Measurements from ENCODE around the gene BMP3.
A peak's percentile ranks its signal among the peaks of the same experiment; 100 is the strongest.

Gene BMP3

DNA sequence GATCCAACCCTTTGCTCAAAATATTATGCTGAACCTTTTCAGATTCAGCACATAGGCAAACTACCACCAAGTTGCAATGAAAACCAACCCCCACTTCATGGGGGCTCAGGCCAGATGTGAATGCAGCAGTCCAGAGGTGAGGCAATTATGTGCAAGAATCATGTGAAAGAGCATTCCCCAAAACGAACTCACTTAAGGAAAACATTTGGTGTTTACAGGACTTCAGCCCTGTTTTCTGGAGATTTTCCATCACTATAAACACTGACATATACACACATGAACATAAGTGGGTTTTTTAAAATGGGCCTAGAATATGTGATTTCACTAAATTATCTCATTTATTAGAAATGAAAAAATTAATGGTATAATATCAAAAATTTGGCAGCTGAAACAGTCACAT lies 31.5 kb downstream of the BMP3 start:
- no peak for TF ChIP-seq CTCF (IDR thresholded peaks at IDR 0.05)
- no peak for TF ChIP-seq ZFX (IDR thresholded peaks at IDR 0.05; ENCODE audit: borderline replicate concordance)
- no peak overlapping the region for H3K27ac ChIP-seq

DNA sequence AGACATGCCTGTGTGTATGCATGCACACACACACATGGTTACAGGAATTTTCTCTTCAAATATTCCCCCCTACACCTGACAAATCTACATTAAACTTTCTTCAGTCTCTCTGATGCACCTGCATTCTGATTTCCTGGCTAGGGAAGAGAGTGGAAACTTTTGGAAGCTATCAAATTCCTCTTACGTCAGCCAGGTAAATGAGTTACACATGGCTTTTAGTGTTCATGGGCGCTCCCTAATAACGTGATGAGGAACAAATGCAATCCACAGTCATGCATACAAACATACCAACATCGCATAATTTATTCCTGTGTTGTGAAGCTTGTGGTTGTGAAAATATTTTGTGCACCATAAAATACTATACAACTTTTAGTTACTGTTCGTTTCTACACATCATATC lies 34.9 kb downstream of the BMP3 start:
- TF ChIP-seq CTCF (IDR thresholded peaks at IDR 0.05) (no peak), ZFX (IDR thresholded peaks at IDR 0.05; ENCODE audit: borderline replicate concordance) (no peak)

GRCh38 chr4:81069706-81070331 lies 39.3 kb downstream of the BMP3 start:
- H3K27ac ChIP-seq: no peak overlapping the region
- TF ChIP-seq ZFX (IDR thresholded peaks at IDR 0.05; ENCODE audit: borderline replicate concordance) (no peak), CTCF (IDR thresholded peaks at IDR 0.05) (peak; percentile 92)

More for the DNA sequence above, 34.9 kb downstream of the BMP3 start:
- H3K27ac ChIP-seq: no peak overlapping the region

- no peak overlapping the region for H3K27ac ChIP-seq
- TF ChIP-seq ZFX (IDR thresholded peaks at IDR 0.05; ENCODE audit: borderline replicate concordance) (no peak), CTCF (IDR thresholded peaks at IDR 0.05) (no peak)
Observed at GRCh38 chr4:81071013-81071412, 40.5 kb downstream of the BMP3 start.

DNA sequence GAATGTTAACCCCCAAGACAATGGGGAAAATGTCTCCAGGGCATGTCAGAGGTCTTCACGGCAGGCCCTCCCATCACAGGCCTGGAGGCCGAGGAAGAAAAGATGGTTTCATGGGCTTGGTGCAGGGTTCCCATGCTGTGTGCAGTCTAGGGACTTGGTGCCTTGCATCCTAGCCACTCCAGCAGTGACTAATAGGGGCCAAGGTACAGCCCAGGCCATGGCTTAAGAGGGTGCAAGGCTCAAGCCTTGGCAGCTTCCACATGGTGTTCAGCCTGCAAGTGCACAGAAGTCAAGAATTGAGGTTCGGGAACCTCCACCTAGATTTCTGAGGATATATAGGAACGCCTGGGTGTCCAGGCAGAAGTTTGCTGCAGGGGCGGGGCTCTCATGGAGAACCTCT lies 50.6 kb downstream of the BMP3 start:
- no peak for TF ChIP-seq CTCF (IDR thresholded peaks at IDR 0.05)
- no peak for TF ChIP-seq ZFX (IDR thresholded peaks at IDR 0.05; ENCODE audit: borderline replicate concordance)
- no peak overlapping the region for H3K27ac ChIP-seq

- H3K27ac ChIP-seq: no peak overlapping the region
- TF ChIP-seq ZFX (IDR thresholded peaks at IDR 0.05; ENCODE audit: borderline replicate concordance) (no peak), CTCF (IDR thresholded peaks at IDR 0.05) (peak; percentile 18; the same call in 1 of the 2 replicates)
Observed at GRCh38 chr4:81084029-81084428, 53.5 kb downstream of the BMP3 start.

GRCh38 chr4:81084634-81085033 lies 54.1 kb downstream of the BMP3 start:
- no peak for TF ChIP-seq ZFX (IDR thresholded peaks at IDR 0.05; ENCODE audit: borderline replicate concordance)
- no peak for TF ChIP-seq CTCF (IDR thresholded peaks at IDR 0.05)
- H3K27ac ChIP-seq: no peak overlapping the region
